ENCODE results near the gene NFIA. TPM values are rescaled to one million over a fixed set of nuclear protein-coding genes. Genes with fewer than 3 reads are reported as not detected.

The NFIA gene
- total RNA-seq, 1 donor from 2014 or later: 12.4 TPM

- peak; percentile 28 for DNase-seq
Observed at GRCh38 chr1:61132176-61132638, 49.8 kb downstream of the NFIA start.

GRCh38 chr1:61132645-61133334 is 50.4 kb downstream of the NFIA start:
- DNase-seq: peak; percentile 82

GRCh38 chr1:61133335-61134019 is 51.1 kb downstream of the NFIA start:
- no peak for DNase-seq

- DNase-seq: no peak
Observed at GRCh38 chr1:61135291-61135690, 52.9 kb downstream of the NFIA start.

- no peak for DNase-seq
Observed at GRCh38 chr1:61138305-61138704, 55.9 kb downstream of the NFIA start.

GRCh38 chr1:61138921-61139774 is 56.8 kb downstream of the NFIA start:
- peak; percentile 71 for DNase-seq

- no peak for DNase-seq
Observed at GRCh38 chr1:61139775-61140549, 57.6 kb downstream of the NFIA start.

GRCh38 chr1:61140778-61141177 is 58.4 kb downstream of the NFIA start:
- DNase-seq: no peak

- peak; percentile 68 for DNase-seq
Observed at GRCh38 chr1:61141288-61142042, 59.1 kb downstream of the NFIA start.

- DNase-seq: no peak
Observed at GRCh38 chr1:61142043-61142440, 59.7 kb downstream of the NFIA start.

GRCh38 chr1:61142726-61143500 is 60.6 kb downstream of the NFIA start:
- no peak for DNase-seq

GRCh38 chr1:61143821-61144424 is 61.6 kb downstream of the NFIA start:
- DNase-seq: no peak

GRCh38 chr1:61149010-61149860 is 66.9 kb downstream of the NFIA start:
- DNase-seq: no peak

- no peak for DNase-seq
Observed at GRCh38 chr1:61151565-61151964, 69.2 kb downstream of the NFIA start.

- DNase-seq: no peak
Observed at GRCh38 chr1:61152066-61152465, 69.7 kb downstream of the NFIA start.

GRCh38 chr1:61152469-61153105 is 70.2 kb downstream of the NFIA start:
- no peak for DNase-seq

GRCh38 chr1:61156576-61157467 is 74.5 kb downstream of the NFIA start:
- no peak for DNase-seq

- no peak for DNase-seq
Observed at GRCh38 chr1:61157468-61157987, 75.2 kb downstream of the NFIA start.
